NCI-H2029 (cell line): ENCODE data around the gene ROPN1L.
A peak's percentile ranks its signal among the peaks of the same experiment; 100 is the strongest.
"Not testable (repeated sequence)": the region's sequence is repeated elsewhere in the genome, so short reads cannot be mapped to it uniquely, and the experiment has no call there.

Source experiments
- DNase-seq: peaks from one replicate; lab custom pipeline; 2025; lab: John Stamatoyannopoulos, UW

ROPN1L gene

DNA sequence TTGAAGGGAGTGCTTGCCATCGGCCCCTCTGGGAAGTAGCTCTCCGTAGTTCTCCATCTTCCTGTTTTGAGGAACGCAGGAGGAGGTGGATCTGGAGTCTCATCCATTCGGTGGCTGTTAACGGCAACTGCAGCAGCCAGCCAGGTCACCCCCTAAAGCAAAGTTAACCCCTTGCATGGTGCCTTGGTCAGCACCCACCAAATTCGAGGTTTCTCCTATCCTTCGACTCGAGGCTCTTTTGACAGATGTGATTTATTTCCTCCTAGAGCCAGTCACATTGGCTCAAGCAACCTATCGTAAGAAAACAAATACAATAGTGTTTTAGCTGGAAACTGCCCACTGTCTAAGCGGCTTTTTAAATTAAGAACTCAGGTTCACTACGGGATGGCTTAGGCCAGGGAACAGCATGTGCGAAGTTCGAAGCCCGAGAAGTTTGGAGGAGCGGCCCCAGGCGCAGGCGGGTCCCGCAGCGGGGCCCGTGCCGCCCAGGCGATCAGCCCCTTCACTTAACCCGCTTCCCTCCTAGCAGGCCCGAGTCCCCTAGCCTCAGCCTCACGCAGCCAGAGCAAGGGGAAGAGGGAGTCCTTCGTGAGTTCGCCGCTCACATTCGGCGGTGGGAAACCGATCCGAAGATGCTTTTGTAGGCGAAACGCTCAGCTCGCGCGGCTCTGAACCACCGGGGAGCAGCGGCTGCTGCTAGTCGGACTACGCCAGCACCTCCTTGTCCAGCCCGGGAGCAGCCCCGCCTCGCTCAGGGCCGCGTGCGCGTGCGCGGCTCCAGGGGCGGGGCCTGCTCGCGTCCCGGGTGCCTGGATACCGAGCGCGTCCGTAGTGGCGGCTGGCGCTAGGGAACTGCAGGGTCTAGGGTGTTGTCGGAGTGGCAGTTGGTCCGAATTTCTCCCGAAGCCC is at the start of gene ROPN1L:
Gene ROPN1L (plus strand): TSS at position 797 of the 909 bp plus-strand sequence. CDS start 289 bp downstream, outside the sequence.
- peak; percentile 74 for DNase-seq

DNA sequence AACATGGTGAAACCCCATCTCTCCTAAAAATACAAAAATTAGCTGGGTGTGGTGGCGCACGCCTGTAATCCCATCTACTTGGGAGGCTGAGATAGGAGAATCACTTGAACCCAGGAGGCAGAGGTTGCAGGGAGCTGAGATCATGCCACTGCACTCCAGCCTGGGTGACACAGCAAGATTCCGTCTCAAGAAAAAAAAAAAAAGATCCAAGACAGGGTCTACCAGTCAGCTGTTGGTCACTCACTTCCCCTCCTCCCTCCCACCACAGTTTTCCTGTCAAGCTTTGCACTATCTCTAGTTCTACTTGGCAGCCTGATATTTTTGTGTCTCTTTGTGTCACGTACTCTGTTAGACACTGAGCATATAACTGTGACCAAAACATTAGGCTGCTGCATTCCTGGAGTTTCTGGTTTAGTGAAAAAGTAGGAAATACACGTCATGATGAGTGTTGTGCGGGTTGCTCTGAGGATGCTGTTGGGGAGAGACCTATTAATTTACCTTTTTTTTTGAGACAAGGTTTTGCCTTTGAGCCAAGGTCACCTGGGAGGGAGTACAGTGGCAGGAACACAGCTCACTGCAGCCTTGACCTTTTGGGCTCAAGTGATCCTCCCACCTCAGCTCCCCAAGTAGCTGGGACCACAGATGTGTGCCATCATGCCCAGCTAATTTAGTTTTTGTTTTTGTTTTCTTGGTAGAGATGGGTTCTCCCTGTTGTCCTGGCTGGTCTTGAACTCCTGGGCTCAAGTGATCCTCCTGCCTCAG is 48.9 kb upstream of the ROPN1L start:
- not testable (repeated sequence) for DNase-seq

DNA sequence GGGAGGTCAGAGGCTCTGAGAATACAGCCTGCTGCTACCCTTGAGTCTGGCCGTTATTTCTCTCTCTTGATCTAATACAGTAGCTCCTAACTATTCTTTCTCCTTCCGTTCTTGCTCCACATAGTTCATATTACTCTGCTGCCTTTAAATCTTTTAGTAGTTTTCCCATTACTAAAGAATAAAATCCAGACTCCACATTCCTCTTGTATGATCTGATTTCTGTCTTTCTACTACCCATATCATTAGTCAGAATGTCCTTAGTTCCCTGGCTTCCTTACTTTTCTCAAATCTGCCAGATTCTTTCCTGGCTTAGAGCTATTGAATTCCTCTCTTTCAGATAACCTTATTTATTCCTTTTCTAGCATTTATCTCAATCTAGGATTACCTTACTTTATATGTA is 48.2 kb upstream of the ROPN1L start:
- no peak for DNase-seq

DNA sequence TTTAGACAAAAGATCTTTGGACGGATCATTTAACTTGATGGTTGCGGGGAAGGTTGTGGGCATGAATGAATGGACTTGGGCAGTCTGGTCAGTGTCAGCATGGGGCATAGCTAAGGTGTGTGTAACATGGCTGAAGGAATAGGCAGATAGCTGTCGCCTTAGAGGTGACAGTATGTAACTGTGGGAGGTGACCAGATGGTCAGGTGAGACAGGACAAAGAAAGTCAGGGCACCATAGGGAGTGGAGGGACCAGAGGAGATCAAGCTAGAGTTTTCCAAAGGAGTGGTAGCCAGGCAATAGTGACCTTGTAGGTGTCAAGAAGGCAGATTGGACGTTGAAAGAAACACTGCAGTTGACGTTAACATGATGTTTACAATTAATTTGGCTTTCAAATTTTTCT is 45.1 kb upstream of the ROPN1L start:
- DNase-seq = no peak

DNA sequence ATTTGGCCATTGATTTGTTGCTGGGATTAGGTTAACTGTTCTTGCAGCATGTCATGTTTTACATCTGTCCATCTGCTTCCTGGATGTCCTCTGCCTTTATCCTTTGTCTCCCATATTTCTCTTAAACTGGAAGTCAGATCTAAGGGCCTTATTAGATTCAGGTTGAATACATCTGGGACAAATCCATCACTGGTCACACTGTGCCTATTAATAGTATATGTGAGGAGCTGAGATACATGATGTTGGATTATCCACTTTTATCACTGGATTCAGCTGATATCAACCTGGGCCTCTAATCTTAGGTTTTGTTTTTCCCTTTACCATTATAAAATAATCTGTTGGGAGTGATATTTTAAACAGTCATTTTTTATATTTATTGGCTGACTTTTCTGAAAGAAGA is 41.8 kb upstream of the ROPN1L start:
- DNase-seq = no peak

DNA sequence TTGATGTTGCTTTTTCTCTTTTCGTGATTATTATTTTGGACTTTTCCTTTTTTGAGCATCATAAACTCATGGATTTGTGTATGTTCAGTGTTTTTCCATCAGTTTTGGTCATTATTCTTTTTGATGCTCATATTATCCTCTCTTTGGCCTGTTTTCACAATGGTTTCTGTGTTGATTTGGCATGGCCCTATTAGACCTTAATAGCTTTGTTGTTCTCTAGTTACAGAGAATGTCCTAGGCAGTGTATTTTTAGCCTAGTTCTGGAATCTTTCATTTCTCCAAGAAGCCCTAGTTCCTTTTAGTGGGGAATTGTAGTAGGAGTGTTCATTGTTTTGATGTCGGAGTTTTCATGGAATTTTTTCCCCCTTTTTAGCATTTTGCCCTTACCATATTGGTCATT is 41.3 kb upstream of the ROPN1L start:
- no peak for DNase-seq

DNA sequence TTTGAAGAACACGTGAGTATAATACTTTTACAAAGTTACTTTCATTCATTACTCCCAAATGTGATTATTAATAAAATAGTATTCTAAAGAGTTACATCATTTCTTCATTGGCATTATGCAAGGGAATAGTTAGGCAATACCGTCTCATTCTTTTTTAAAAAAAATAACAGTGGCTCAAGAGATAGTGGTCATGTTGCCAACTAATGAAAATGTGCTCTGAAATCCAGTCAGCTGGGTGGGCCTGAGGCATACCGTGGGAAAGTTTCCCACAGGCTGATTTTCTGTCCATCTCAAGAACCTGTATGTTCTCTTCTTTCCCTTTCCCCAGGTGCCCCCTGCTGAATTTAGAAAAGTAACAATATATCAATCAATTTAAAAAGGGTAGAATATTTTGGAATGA is 40.8 kb upstream of the ROPN1L start:
- DNase-seq = no peak

DNA sequence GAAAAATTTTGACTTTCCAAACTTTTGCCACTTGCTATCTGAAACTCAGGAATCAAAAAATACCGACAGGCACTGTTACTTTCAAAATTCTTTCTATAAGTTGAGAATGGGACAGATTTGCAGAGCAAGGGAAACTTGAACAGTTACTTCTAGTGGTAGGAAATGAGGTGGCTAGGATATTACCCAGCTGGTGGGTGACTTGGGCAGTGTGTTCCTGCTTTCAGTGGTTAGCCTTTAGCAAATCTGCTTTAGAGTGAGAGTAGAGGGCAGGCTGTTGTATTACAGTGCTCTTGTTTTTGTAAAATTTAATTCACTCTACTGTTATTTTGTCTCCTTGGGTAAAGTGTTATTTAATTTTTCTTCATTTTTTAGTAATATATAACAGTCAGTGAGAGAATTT is 40.2 kb upstream of the ROPN1L start:
- no peak for DNase-seq

DNA sequence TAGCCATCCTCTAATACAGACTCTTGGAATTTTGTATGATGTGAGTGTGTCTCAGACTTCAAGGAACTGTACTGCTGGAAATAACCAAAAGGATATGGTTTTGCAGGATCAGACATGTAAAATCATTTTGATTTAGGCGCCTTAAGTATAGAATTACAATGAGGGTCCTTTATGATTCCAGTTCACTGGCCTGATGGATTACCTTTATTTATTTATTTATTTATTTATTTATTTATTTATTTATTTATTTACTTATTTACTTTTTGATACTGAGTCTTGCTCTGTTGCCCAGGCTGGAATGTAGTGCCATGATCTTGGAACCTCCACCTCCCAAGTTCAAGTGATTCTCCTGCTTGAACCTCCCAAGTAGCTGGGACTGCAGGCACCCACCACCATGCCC is 37.9 kb upstream of the ROPN1L start:
- no peak for DNase-seq

DNA sequence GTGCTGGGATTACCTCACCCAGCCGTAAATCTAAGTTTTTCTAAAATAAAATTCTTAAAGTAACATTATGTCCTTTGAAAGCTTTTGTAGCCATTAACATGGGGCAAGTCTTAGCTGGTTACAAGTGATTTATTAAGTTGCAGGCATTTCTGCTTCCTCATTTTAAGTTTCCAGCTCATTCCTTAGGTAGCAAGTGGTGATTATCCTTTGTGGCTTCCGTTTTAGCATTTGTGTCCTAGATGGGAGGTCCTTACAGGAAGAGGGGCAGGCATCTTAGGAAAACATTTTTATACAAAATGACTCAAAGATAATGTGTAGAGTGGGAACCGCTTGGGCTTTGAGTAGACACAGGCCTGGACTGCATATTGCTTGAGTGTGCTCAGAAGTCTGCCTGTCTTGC is 35.0 kb upstream of the ROPN1L start:
- no peak for DNase-seq

DNA sequence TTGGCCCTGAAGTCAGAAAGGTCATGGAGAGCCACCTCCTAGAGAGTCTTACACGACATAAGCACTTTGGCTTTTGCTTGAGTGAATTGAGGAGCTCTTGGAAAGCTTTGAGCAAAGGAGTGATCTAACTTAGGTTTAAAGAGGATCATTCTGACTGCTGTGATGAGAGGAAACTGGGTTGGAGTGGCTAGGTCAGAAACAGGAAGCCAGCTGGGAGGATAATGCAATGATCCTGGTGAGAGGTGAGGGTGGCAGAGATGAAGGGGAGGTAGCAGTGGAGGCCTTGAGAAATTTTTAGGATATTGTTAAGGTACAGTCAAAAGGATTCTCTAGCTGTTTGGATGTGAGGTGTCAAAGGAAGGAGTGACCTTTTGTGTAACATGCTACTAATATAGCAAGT is 32.2 kb upstream of the ROPN1L start:
- DNase-seq = no peak

DNA sequence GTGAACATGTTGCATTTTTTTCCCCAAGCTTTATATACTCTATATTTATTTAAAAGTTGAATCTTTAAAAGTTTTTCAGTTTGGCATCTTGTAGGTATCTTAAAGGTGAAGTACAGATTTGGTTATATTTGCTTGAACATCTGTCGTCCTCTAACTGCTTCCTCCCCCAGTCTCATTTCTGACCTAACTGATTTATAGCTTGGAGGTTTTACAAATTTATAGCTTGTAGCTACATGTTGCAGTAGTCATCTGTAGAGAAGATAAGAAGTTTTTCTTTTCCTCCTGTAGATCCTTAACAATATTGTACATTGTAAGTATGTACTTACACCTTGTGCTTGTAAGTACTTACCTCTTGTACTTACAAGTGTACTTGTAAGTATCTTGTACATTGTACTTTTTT is 31.0 kb upstream of the ROPN1L start:
- no peak for DNase-seq

DNA sequence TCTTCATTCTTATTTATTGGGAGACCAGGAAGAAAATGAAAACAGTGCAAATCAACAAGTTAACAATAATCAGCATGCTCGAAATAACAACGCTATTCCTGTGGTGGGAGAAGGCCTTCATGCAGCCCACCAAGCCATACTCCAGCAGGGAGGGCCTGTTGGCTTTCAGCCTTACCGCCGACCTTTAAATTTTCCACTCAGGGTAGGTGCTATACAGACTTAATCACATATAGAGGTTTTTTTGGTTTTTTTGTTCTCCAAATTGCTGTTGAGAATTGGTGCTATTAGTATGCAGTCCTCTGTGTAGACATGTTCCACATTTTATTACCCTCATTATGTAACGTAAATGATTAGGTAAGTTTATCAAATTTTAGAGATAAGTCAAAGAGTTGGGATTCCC is 30.3 kb upstream of the ROPN1L start:
- no peak for DNase-seq

DNA sequence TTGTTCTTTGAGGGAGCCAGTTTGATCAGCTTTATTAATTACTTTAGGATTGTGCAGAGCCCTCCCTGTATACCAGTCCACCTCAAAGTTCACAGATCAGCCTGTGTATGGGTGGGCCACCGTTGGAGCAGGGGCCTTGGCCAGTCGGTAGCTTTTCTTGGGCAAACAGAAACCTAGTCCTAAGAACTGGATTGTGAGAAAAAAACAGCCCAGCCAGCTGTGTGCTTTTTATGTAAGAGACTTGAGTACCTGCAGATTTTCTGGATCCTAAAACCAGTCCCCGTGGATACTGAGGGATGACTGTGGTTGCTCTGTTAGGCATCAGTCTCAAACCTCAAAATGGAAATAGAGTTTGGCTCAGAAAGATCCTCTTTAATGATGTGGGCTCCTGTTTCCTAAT is 24.8 kb upstream of the ROPN1L start:
- DNase-seq = no peak

DNA sequence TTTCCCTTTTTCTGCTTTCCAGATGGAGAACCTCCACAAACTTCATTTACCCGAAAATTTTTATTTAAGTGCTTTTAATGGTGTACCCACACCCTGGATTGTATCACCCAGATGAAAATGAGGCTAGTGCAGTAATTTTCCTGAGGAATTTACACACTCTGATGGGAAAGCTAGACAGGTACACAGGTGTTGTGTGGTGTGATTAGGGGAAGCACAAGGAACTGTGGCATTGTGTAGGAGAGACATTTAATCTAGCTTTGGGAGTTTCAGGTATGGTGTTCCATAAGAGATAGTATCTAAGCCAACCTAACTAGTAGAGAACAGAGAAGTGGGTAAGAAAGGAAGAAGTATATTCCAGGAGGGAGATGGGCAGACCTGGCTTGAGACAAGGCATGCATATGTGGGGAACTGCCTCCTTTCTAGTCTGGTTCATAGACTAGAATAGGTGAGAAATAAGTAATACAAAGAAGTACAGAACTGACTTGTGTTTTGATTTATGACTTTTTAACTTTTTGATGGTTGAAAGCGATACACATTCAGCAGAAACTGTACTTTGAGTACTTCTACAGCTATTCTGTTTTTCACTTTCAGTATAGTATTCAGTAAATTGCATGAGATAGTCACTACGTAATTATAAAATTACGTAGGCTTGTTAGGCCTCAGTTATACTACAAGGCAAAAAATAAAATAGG is 22.9 kb upstream of the ROPN1L start:
- DNase-seq = no peak

DNA sequence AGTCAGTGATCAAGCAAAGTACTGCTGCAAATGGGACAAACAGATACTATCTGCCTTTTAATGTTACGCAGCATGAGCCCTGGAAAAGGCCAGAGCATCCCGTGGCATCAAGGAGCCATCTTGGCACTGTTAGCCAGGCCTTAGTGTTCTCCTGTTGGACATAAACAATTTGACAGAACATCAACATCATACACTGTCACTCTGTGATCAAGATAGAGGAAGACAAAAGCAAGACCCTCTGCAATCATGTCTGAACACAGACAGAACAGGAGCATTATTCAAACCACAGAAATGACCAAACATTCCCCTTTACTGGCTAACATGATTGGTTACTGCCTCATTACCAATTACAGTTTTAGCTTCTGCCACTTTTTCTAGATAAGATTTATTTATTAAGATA is 21.2 kb upstream of the ROPN1L start:
- no peak for DNase-seq

DNA sequence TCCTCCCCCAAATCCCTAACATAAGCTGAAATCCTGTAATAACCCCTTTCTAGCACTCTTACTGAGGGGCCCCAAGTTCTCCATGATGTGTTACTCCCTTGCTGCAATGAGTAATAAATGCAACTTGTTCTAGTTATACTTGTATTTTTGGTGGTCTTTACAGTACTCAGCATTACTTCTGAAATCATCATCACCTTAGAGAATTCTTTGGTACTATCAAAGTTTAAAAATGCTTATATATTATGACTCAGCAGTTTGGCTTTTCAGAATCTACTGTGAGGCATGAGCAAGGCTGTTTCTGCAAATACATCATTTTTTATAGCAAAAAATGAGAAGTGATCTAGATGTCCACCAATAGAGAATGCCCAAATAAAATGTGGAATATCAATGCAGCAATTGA is 20.7 kb upstream of the ROPN1L start:
- no peak for DNase-seq

DNA sequence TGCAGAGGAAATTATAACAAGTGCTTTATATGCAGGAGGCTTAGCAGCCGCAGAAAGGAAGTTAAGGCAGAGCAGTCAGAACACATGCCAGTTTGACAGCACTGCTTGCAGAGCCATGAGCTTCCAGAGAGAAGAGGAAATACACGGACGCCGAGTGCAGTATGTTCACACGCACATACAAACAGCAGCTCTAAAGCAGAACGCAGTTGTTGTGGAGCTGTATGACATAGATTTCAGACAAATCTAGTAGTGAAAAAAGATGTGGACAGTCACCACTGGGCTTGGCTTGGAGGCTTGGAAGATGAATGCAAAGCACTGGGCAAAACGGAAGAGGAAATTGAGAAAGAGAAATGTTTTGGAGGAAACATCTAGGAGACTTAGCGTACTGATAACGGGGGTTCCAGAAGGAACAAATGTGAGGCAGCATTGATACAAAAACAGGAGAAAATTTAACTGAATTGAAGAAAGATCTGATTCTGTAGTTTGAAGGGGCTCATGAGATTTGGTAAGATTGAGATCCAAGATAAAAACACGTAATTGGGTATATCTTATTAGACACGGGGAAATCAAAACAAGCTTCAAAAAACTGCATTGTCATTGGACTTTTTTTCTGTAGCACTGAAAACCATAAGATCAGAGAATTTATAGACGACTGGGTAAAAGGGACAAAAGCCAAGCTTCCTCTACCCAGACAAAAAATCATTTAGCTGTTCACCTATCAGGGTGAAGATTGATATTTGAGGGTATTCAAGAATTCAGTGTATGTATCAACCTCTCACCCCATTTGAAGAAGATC is 19.6 kb upstream of the ROPN1L start:
- DNase-seq = no peak

DNA sequence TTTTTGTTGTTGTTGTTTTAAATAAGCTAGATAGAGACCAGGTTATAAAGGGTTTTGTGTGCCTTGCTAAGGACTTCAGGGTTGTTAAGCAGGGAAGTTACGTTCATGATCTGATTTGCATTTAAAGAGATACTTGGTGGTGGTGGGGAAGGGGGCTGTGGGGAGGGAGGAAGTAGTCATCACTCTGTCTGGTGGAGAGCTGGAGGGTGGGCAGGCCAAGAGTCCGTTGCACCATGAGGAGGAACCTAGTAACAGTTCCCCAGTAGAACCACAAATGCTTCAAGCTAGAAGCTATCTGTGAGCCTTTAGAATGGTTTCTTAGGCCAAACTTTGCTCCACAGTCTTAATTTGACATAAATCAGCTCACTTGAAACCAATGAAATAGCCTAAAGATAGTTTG is 18.7 kb upstream of the ROPN1L start:
- DNase-seq = no peak

DNA sequence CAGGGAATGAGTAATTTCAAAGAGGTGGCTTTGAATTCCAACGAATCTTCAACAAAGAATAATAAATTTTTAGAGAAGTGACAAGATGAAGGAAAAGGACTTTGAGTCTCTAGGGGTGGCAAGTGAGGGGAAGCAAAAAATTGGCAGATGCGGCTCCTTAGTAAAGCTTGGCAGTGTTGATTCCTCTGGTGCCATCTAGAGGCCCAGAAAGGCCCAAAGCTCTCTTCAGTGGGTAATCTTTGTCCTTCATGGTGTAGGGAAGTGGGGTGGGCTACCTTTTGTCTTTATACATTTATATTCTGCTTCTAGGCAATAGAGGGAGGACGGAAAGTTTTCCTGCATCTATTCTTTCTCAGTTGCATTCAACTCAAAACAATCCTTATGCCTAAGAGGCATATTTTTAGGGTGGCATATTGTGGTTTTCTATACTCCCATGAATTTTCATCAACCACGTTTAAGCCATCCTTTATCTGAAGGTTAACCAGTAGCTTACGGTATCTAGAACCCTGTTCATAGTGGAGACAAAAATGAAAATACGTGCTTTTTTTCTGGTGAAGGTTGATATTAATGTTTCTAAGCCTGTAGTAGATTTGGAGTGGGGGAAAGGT is 17.5 kb upstream of the ROPN1L start:
- DNase-seq = no peak

DNA sequence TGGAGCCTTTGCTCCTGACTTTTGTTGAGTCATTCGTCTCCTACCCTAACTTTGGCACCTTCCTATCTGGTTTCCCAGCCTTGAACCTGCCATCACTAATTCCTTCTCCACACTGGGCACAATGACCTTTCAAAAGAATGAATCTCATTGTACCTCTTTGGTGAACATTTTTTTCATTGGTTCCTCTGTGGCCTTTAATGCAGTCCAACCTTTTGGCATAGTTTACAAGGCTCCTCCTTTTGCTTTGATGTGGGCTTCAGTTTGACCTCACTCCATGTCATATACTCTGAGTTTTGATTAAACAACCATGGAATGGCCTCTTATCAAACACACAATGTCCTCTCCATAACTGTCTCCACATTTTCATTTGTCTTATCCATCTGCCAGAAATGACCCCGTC is 14.5 kb upstream of the ROPN1L start:
- DNase-seq = no peak

DNA sequence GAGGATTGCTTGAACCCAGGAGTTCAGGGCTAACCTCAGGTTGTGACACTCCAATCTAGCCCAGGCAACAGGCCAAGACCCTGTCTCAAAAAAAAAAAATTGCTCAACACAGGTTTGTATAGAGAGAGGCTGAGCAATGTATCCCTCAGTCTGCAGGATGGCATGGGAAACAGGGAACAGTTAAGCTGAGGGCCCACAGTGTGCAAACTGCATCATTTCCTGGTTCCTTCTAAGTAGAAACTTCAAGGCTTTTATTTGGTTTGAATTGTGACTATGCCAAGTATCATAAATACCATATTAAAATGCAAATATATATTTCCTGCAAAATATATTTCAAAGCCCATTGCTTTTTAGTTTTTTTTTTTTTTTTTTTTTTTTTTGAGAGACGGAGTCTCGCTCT is 13.7 kb upstream of the ROPN1L start:
- DNase-seq = no peak
